HEK293T (cell line): ENCODE measurements around the gene SEPTIN5.
"Not testable (repeated sequence)": the region's sequence is repeated elsewhere in the genome, so short reads cannot be mapped to it uniquely, and the experiment has no call there.

Experiments used
- CTCF ChIA-PET: fragments of 350-600 bp; formaldehyde crosslinking; extraction: SDS; loops from one replicate; lab custom pipeline; 2021; ENCODE audit warnings: antibody characterized with exemption, inconsistent platforms; lab: Yijun Ruan, JAX
- POLR2A ChIA-PET: fragments of 350-600 bp; formaldehyde crosslinking; extraction: SDS; loops from one replicate; lab custom pipeline; 2020; ENCODE audit warnings: antibody characterized with exemption, inconsistent platforms; lab: Yijun Ruan, JAX
- DNase-seq: peaks from one replicate; pipeline ENCODE4 v3.0.0; 2012; ENCODE audit warnings: mixed read lengths; ENCODE audit errors: extremely low spot score
- ARNT ChIP-seq: fragments of 450-650 bp; IDR thresholded peaks from 2 replicates; pipeline ENCODE4 v1.6.1; 2017; ENCODE audit warnings: mild to moderate bottlenecking
- BHLHE40 ChIP-seq: fragments of 450-650 bp; IDR thresholded peaks from 2 replicates; pipeline ENCODE4 v1.6.1; 2016; ENCODE audit warnings: mild to moderate bottlenecking, moderate library complexity, borderline replicate concordance
- CTBP1 ChIP-seq: fragments of 450-650 bp; IDR thresholded peaks from 2 replicates; pipeline ENCODE4 v1.6.1; 2016; ENCODE audit warnings: borderline replicate concordance
- ELF4 ChIP-seq: fragments of 450-650 bp; IDR thresholded peaks from 2 replicates; pipeline ENCODE4 v1.6.1; 2017; ENCODE audit warnings: antibody characterized with exemption
- FOXA1 ChIP-seq: fragments of 450-650 bp; IDR thresholded peaks from 2 replicates; pipeline ENCODE4 v1.6.1; 2016; ENCODE audit warnings: mild to moderate bottlenecking
- FOXK2 ChIP-seq: fragments of 450-650 bp; IDR thresholded peaks from 2 replicates; pipeline ENCODE4 v1.6.1; 2016; ENCODE audit warnings: mild to moderate bottlenecking
- FOXM1 ChIP-seq: fragments of 450-650 bp; IDR thresholded peaks from 2 replicates; pipeline ENCODE4 v1.6.1; 2017; ENCODE audit warnings: mild to moderate bottlenecking, borderline replicate concordance
- HDGF ChIP-seq: fragments of 450-650 bp; IDR thresholded peaks from 2 replicates; pipeline ENCODE4 v1.6.1; 2017; ENCODE audit warnings: antibody characterized with exemption, borderline replicate concordance
- L3MBTL2 ChIP-seq: fragments of 450-650 bp; conservative IDR thresholded peaks from 2 replicates; pipeline ENCODE4 v1.6.1; 2016; ENCODE audit warnings: mild to moderate bottlenecking
- LEF1 ChIP-seq: fragments of 450-650 bp; IDR thresholded peaks from 2 replicates; pipeline ENCODE4 v1.6.1; 2017; ENCODE audit warnings: mild to moderate bottlenecking, borderline replicate concordance
- NFRKB ChIP-seq: fragments of 450-650 bp; IDR thresholded peaks from 2 replicates; pipeline ENCODE4 v1.6.1; 2016; ENCODE audit warnings: mild to moderate bottlenecking, moderate library complexity
- SP1 ChIP-seq: fragments of 450-650 bp; IDR thresholded peaks from 2 replicates; pipeline ENCODE4 v1.6.1; 2017
- SUZ12 ChIP-seq: fragments of 450-650 bp; IDR thresholded peaks from 2 replicates; pipeline ENCODE4 v1.6.1; 2016; ENCODE audit warnings: mild to moderate bottlenecking
- TARDBP ChIP-seq: fragments of 450-650 bp; IDR thresholded peaks from 2 replicates; pipeline ENCODE4 v1.6.1; 2016
- ZNF384 ChIP-seq: fragments of 450-650 bp; IDR thresholded peaks from 2 replicates; pipeline ENCODE4 v1.6.1; 2016
- TF ChIP-seq, protein P1 (sequence below): fragments of 450-650 bp; IDR thresholded peaks from 2 replicates; pipeline ENCODE4 v1.6.1; 2016

SEPTIN5 gene

DNA sequence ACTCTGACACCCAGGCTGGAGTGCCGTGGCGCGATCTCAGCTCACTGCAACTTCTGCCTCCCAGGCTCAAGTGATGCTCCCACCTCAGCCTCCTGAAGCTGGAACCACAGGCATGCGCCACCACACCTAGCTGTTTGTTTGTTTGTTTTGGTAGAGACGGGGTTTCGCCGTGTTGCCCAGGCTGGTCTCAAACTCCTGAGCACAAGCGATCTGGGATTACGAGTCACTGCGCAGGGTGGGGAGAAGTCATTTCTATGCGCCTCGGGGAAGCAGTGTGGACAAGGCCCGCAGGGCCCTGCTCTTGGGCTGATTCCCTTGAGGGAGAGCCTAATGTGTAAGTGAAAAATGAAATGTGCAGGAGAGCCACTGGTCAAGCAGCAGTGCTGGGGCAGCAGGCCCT is 19.6 kb upstream of the SEPTIN5 start:
- DNase-seq, result no peak
- POLR2A ChIA-PET, result no interaction called here
- TF ChIP-seq HDGF (no peak), SP1 (no peak), ELF4 (no peak), NFRKB (no peak), BHLHE40 (no peak), LEF1 (no peak), FOXM1 (no peak), ARNT (no peak), CTBP1 (no peak), L3MBTL2 (no peak)
- TF ChIP-seq, protein P1, sequence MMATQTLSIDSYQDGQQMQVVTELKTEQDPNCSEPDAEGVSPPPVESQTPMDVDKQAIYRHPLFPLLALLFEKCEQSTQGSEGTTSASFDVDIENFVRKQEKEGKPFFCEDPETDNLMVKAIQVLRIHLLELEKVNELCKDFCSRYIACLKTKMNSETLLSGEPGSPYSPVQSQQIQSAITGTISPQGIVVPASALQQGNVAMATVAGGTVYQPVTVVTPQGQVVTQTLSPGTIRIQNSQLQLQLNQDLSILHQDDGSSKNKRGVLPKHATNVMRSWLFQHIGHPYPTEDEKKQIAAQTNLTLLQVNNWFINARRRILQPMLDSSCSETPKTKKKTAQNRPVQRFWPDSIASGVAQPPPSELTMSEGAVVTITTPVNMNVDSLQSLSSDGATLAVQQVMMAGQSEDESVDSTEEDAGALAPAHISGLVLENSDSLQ, result no peak
- CTCF ChIA-PET, result no interaction called here

DNA sequence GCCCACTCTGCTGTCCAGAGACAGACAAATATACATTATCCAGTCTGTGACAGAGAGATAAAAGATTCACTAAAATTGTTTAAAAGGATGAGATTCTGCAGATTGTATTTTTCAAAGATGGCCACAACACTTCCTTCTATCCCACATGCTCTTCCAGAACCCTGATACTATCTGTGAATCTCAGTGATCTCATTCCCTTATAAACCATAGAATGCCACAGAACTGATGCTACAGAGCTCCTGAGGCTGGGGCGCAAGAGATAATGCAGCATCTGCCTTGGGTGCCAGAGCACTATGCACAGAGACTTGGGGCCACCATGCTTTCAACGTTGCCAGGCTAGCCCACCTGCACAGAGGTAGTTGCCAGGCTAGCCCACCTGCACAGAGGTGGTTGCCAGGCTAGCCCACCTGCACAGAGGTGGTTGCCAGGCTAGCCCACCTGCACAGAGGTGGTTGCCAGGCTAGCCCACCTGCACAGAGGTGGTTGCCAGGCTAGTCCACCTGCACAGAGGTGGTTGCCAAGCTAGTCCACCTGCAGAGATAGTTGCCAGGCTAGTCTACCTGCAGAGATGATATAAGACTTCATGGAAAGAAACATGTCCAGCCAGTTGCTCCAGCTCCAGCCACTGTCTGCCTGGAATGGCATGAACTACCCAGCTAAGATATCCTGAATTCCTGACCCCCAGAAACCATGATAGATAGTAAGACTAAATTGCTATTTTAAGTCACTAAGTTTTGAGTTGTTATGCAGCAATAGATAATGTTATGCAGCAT is 17.6 kb upstream of the SEPTIN5 start:
- ChIA-PET CTCF (interaction anchor here (1.2 kb wide), 1 partner anchor 18 kb away, joined by 4 read pairs; no protein-coding TSS in a partner anchor), POLR2A (interaction anchor here (1.1 kb wide), 1 partner anchor 23 kb away, joined by 3 read pairs; no protein-coding TSS in a partner anchor)
- DNase-seq, result no peak
- TF ChIP-seq BHLHE40 (no peak), SUZ12 (no peak), NFRKB (no peak), SP1 (no peak), FOXA1 (no peak), HDGF (no peak), TARDBP (no peak), FOXK2 (no peak), ZNF384 (no peak), L3MBTL2 (no peak), FOXM1 (no peak), LEF1 (no peak), CTBP1 (no peak), ARNT (no peak), ELF4 (no peak)
- TF ChIP-seq, protein P1, result no peak

DNA sequence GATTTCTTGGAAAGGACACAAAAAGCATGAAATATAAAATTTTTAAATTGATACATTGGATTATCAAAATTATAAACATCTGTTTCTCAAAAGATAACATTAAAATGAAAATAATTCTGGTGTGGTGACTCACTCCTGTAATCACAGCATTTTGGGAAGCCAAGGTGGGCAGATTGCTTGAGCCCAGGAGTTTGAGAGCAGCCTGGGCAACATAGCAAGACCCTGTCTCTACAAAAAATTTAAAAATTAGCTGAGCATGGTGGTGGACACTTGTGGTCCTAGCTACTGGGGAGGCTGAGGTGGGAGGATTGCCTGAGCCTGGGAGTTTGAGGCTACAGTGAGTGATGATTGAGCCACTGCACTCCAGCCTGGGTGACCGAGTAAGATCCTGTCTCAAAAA is 16.4 kb upstream of the SEPTIN5 start:
- POLR2A ChIA-PET, CTCF ChIA-PET, DNase-seq: not testable (repeated sequence)

DNA sequence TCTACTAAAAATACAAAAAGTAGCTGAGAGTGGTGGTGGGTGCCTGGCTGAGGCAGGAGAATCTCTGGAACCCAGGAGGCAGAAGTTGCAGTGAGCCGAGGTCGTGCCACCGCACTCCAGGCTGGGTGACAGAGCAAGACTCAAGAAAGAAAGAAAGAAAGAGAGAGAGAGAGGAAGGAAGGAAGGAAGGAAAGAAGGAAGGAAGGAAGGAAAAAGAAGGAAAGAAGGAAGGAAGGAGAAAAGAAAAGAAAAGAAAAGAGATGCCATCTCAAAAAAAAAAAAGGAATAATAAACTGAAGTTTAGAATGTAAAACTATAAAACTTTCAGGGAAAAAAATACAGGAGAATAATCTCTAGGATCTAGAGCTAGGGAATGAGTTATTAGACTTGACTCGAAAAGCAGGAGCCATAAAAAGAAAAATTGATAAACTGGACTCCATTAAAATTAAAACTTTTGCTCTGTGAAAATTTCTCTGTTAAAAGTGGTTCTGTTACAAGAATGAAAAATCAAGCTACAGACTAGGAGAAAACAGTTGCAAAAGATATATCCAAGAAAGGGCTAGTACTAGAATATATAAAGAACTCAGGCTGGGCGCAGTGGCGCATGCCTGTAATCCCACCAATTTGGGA is 13.4 kb upstream of the SEPTIN5 start:
- TF ChIP-seq SP1 (no peak), BHLHE40 (no peak), ELF4 (no peak), ZNF384 (no peak), FOXM1 (no peak), CTBP1 (no peak), ARNT (no peak), FOXK2 (no peak), NFRKB (no peak), L3MBTL2 (no peak), HDGF (no peak)
- DNase-seq, result no peak
- CTCF ChIA-PET, result no interaction called here
- POLR2A ChIA-PET, result no interaction called here

DNA sequence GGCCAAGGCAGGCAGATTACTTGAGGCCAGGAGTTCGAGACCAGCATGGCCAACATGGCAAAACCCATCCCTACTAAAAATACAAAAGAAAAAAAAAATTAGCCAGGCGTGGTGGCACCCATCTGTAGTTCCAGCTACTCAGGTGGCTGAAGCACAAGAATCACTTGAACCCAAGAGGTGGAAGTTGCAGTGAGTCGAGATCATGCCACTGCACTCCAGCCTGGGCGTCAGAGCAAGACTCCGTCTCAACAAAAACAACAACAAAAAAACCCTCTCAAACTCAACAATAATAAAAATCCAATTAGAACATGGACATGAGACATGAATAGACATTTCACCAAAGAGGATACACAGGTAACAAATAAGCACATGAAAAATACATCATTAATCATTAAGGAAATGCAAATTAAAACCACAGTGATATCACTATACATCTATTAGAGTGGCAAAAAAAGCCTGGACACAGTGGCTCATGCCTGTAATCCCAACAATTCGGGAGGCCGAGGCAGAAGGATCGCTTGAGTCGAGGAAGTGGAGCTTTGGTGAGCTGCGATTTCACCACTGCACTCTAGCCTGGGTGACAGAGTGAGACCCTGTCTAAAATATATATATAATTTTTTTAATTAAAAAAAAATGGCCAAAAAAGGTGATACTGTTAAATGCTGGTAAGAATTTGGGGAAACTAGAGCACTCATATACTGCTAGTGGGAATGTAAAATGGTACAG is 12.7 kb upstream of the SEPTIN5 start:
- CTCF ChIA-PET, result interaction anchor here (1.1 kb wide), 1 partner anchor 22 kb away, joined by 3 read pairs; no protein-coding TSS in a partner anchor
- POLR2A ChIA-PET, result interaction anchor here (1.0 kb wide), 1 partner anchor 10 kb away, joined by 3 read pairs; no protein-coding TSS in a partner anchor
- TF ChIP-seq FOXM1, result no peak
- no peak for TF ChIP-seq FOXA1
- TF ChIP-seq ZNF384, result no peak
- TF ChIP-seq FOXK2, result no peak
- no peak for TF ChIP-seq L3MBTL2
- TF ChIP-seq ELF4, result no peak
- TF ChIP-seq SP1, result no peak
- TF ChIP-seq ARNT, result no peak
- no peak for TF ChIP-seq TARDBP
- TF ChIP-seq SUZ12, result no peak
- TF ChIP-seq BHLHE40, result no peak
- TF ChIP-seq LEF1, result no peak
- TF ChIP-seq HDGF, result no peak
- TF ChIP-seq NFRKB, result no peak
- TF ChIP-seq, protein P1, result no peak
- TF ChIP-seq CTBP1, result no peak
- no peak for DNase-seq
